HCT116 (cell line): Measurements from ENCODE around the gene ZNF14. TPM values are rescaled to one million over a fixed set of nuclear protein-coding genes. Genes with fewer than 3 reads are reported as not detected.

Experiments used
- ATAC-seq: fragments of 200-7000 bp; cut with Tn5 transposase; 2 replicates; pipeline ENCODE4 v1.9.1; 2020; ENCODE audit warnings: mild to moderate bottlenecking, moderate library complexity
- BruUV-seq: library from RNA; stranded (reverse); fragments of 400-500 nt; replicated peaks from 2 replicates; lab custom pipeline; 2021; lab: Mats Ljungman, UMichigan
- CTCF ChIA-PET: fragments of 300-600 bp; sonication (Branson Sonifier 250); formaldehyde crosslinking; loops from one replicate; lab custom pipeline; 2021; ENCODE audit warnings: antibody characterized with exemption; lab: Charles Lee
- POLR2A ChIA-PET: fragments of 300-600, 350-600 bp; sonication (Branson Sonifier 250); formaldehyde crosslinking; loops from one replicate; lab custom pipeline; 2021; ENCODE audit warnings: antibody characterized with exemption; lab: Charles Lee
- RAD21 ChIA-PET, 2 experiments: fragments of 300-600 bp; sonication (Branson Sonifier 250); formaldehyde crosslinking; loops; one replicate each; lab custom pipeline; 2023; ENCODE audit warnings: low total read pairs in 2 of 2; ENCODE audit not compliant: uncharacterized antibody in 2 of 2, unreplicated experiment in 2 of 2, low non-redundant PET in 1 of 2; lab: Charles Lee
- DNase-seq: peaks from one replicate; pipeline ENCODE4 v3.0.0-alpha.2; 2010; ENCODE audit warnings: low read depth, low spot score
- H2AFZ ChIP-seq: fragments of 200-600 bp; shearing (Covaris generic), sonication (generic); 2 replicates; pipeline ENCODE4 v1.6.1; 2017; ENCODE audit warnings: low read depth, mixed run types, mixed read lengths, antibody characterized with exemption, low read length; ENCODE audit not compliant: poor library complexity, severe bottlenecking
- H3K27ac ChIP-seq: 2 replicates; pipeline ENCODE4 v1.5.1; 2012; ENCODE audit warnings: low read depth, low read length
- H3K27me3 ChIP-seq: fragments of 200-600 bp; sonication (generic); 2 replicates; pipeline ENCODE4 v1.6.1; 2016; ENCODE audit warnings: mixed run types, low read length, mixed read lengths; ENCODE audit not compliant: insufficient read depth
- H3K36me3 ChIP-seq, 2 experiments: fragments of 200-500 bp in 1 of 2; fragments of 200-600 bp in 1 of 2; sonication (Bioruptor generic) in 1 of 2; sonication (generic) in 1 of 2; 2 replicates each; pipeline versions ENCODE4 v1.5.1 to v1.6.1; 2014 to 2016; ENCODE audit warnings: low read length in 2 of 2, inconsistent platforms in 1 of 2, mixed read lengths in 1 of 2, mixed run types in 1 of 2; ENCODE audit not compliant: insufficient read depth in 2 of 2, control insufficient read depth in 1 of 2
- H3K4me1 ChIP-seq, 2 experiments: fragments of 200-600 bp in 1 of 2; sonication (generic) in 1 of 2; 2 replicates each; pipeline versions ENCODE4 v1.5.1 to v1.6.1; 2012 to 2017; ENCODE audit warnings: low read length in 2 of 2, inconsistent platforms in 1 of 2, mild to moderate bottlenecking in 1 of 2, mixed read lengths in 1 of 2, mixed run types in 1 of 2, moderate library complexity in 1 of 2; ENCODE audit not compliant: insufficient read depth in 2 of 2, control insufficient read depth in 1 of 2
- H3K4me2 ChIP-seq: fragments of 200-600 bp; sonication (generic); 2 replicates; pipeline ENCODE4 v1.6.1; 2017; ENCODE audit warnings: mixed run types, low read length, mixed read lengths
- H3K4me3 ChIP-seq, 2 experiments: fragments of 200-600 bp in 1 of 2; sonication (generic) in 1 of 2; replicated peaks in 1 of 2; 2 replicates each; pipeline ENCODE4 v1.5.1; 2011 to 2016; ENCODE audit warnings: low read length in 2 of 2, control low read depth in 1 of 2, low read depth in 1 of 2, mild to moderate bottlenecking in 1 of 2, mixed read lengths in 1 of 2, mixed run types in 1 of 2
- H3K79me2 ChIP-seq: fragments of 200-600 bp; sonication (generic); 2 replicates; pipeline ENCODE4 v1.6.1; 2017; ENCODE audit warnings: mild to moderate bottlenecking, mixed run types, low read length, moderate library complexity, mixed read lengths; ENCODE audit not compliant: insufficient read depth
- H3K9ac ChIP-seq: fragments of 200-600 bp; sonication (generic); 2 replicates; pipeline ENCODE4 v1.6.1; 2016; ENCODE audit warnings: low read length, mixed read lengths
- H3K9me2 ChIP-seq: fragments of 200-600 bp; sonication (generic), shearing (Covaris generic); 2 replicates; pipeline ENCODE4 v1.6.1; 2017; ENCODE audit warnings: mixed run types, mild to moderate bottlenecking, moderate library complexity; ENCODE audit not compliant: insufficient read depth
- H3K9me3 ChIP-seq, 2 experiments: fragments of 200-500 bp in 1 of 2; fragments of 200-600 bp in 1 of 2; sonication (Bioruptor generic) in 1 of 2; sonication (generic) in 1 of 2; 2 replicates each; pipeline ENCODE4 v1.6.1; 2014 to 2017; ENCODE audit warnings: low read length in 2 of 2, mixed read lengths in 2 of 2, inconsistent platforms in 1 of 2, low read depth in 1 of 2, mild to moderate bottlenecking in 1 of 2, mixed run types in 1 of 2, moderate library complexity in 1 of 2; ENCODE audit not compliant: control insufficient read depth in 1 of 2, insufficient read depth in 1 of 2
- H4K20me1 ChIP-seq: fragments of 200-600 bp; sonication (generic), shearing (Covaris generic); 2 replicates; pipeline ENCODE4 v1.6.1; 2017; ENCODE audit warnings: mixed run types, mild to moderate bottlenecking, moderate library complexity; ENCODE audit not compliant: insufficient read depth
- CBX3 ChIP-seq: IDR thresholded peaks from 2 replicates; pipeline ENCODE4 v1.6.1; 2012; ENCODE audit warnings: low read depth
- CEBPB ChIP-seq: IDR thresholded peaks from 2 replicates; pipeline ENCODE4 v1.6.1; 2012; ENCODE audit warnings: low read depth
- CTCF ChIP-seq, 3 experiments: fragments of 200-600 bp in 1 of 3; sonication (generic) in 1 of 3; IDR thresholded peaks in 2 of 3; conservative IDR thresholded peaks in 1 of 3; 2 replicates each; pipeline ENCODE4 v1.5.1; 2012 to 2017; ENCODE audit warnings: low read depth in 2 of 3, low read length in 2 of 3, antibody characterized with exemption in 1 of 3, borderline replicate concordance in 1 of 3, control low read depth in 1 of 3, mild to moderate bottlenecking in 1 of 3, mixed read lengths in 1 of 3, mixed run types in 1 of 3, moderate library complexity in 1 of 3; ENCODE audit not compliant: insufficient read depth in 1 of 3
- EGR1 ChIP-seq: IDR thresholded peaks from 2 replicates; pipeline ENCODE4 v1.6.1; 2012; ENCODE audit warnings: low read depth
- ELF1 ChIP-seq: IDR thresholded peaks from 2 replicates; pipeline ENCODE4 v1.6.1; 2012; ENCODE audit warnings: low read depth, borderline replicate concordance
- EZH2 ChIP-seq: fragments of 200-600 bp; sonication (generic); IDR thresholded peaks from 2 replicates; pipeline ENCODE4 v1.6.1; 2017; ENCODE audit warnings: antibody characterized with exemption, mixed run types
- FOSL1 ChIP-seq: IDR thresholded peaks from 2 replicates; pipeline ENCODE4 v1.6.1; 2012; ENCODE audit warnings: low read depth
- JUND ChIP-seq: IDR thresholded peaks from 2 replicates; pipeline ENCODE4 v1.6.1; 2012
- POLR2A ChIP-seq: IDR thresholded peaks from 2 replicates; pipeline ENCODE4 v1.7.0; 2011; ENCODE audit warnings: borderline replicate concordance; ENCODE audit not compliant: insufficient read depth, insufficient read length; ENCODE audit errors: extremely low read depth
- POLR2AphosphoS5 ChIP-seq: IDR thresholded peaks from 2 replicates; pipeline ENCODE4 v1.6.1; 2011; ENCODE audit warnings: mild to moderate bottlenecking, low read depth, low read length, moderate library complexity
- RAD21 ChIP-seq: IDR thresholded peaks from 2 replicates; pipeline ENCODE4 v1.6.1; 2012; ENCODE audit warnings: low read depth, mild to moderate bottlenecking
- REST ChIP-seq: IDR thresholded peaks from 2 replicates; pipeline ENCODE4 v1.6.1; 2012; ENCODE audit warnings: low read depth
- SIN3A ChIP-seq: IDR thresholded peaks from 2 replicates; pipeline ENCODE4 v1.6.1; 2012; ENCODE audit warnings: low read depth
- SRF ChIP-seq: IDR thresholded peaks from 2 replicates; pipeline ENCODE4 v1.6.1; 2012; ENCODE audit warnings: low read depth
- YY1 ChIP-seq: IDR thresholded peaks from 2 replicates; pipeline ENCODE4 v1.6.1; 2011; ENCODE audit warnings: low read length, low read depth, moderate library complexity, mild to moderate bottlenecking; ENCODE audit not compliant: insufficient replicate concordance; ENCODE audit errors: extremely low read depth
- ZBTB33 ChIP-seq: IDR thresholded peaks from 2 replicates; pipeline ENCODE4 v1.6.1; 2011; ENCODE audit warnings: mild to moderate bottlenecking, low read length, moderate library complexity; ENCODE audit not compliant: insufficient replicate concordance; ENCODE audit errors: extremely low read depth
- ZFX ChIP-seq: fragments of 450-650 bp; IDR thresholded peaks from 2 replicates; pipeline ENCODE4 v1.6.1; 2017
- intact Hi-C: fragments of 100-400 bp; cut with micrococcal nuclease; formaldehyde crosslinking; loops from 2 replicates; pipeline ENCODE4 v1.10.0; 2022
- total RNA-seq: library from RNA; stranded (reverse); gene quantifications from one replicate; pipeline ENCODE4 v1.2.1, GENCODE V29; 2021; ENCODE audit not compliant: unreplicated experiment
- TF ChIP-seq, protein P1 (sequence below): IDR thresholded peaks from 2 replicates; pipeline ENCODE4 v1.6.1; 2012

Gene ZNF14
- total RNA-seq, 1 experiment from 2014 or later = 4.8 TPM

DNA sequence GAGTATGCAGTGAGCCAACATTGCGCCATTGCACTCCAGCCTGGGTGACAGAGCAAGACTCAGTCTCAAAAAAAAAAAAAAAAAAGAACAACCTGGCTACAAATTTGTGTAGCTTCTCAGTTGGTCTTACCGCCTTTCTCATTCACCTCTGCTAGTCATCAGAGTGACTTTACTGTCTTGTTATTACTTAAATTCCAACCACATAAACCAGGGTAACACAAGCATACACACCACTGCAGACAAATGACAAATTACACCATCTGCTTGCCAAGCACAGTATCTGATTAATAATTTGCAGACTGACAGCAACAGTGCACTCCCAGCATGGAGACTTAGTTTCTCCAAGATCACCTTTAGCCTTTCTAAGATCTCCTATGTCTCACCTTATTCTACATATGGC is 11.0 kb downstream of the ZNF14 start:
- no peaks in the 10 kb centered on the region for H3K9me2 ChIP-seq
- H3K36me3 ChIP-seq = no peaks in the 10 kb centered on the region
- no peak overlapping the region for H3K4me3 ChIP-seq
- no peak for TF ChIP-seq SRF
- no peak for TF ChIP-seq REST
- no peak for TF ChIP-seq CEBPB
- TF ChIP-seq SIN3A = no peak
- TF ChIP-seq EZH2 = no peak
- TF ChIP-seq RAD21 = no peak
- no peak for TF ChIP-seq CBX3
- no peak for TF ChIP-seq FOSL1
- TF ChIP-seq YY1 = no peak
- no peak for TF ChIP-seq EGR1
- no peak for TF ChIP-seq ZFX
- no peak for TF ChIP-seq POLR2A
- TF ChIP-seq ZBTB33 = no peak
- TF ChIP-seq POLR2AphosphoS5 = no peak
- TF ChIP-seq ELF1 = no peak
- TF ChIP-seq JUND = no peak
- TF ChIP-seq CTCF (IDR thresholded peaks at IDR 0.05 in 2 of 3, conservative IDR thresholded peaks at IDR 0.05 in 1 of 3; ENCODE audit: borderline replicate concordance in 1 of 3, insufficient read depth in 1 of 3, low read depth in 2 of 3, low read length in 2 of 3) = no peak
- TF ChIP-seq, protein P1, sequence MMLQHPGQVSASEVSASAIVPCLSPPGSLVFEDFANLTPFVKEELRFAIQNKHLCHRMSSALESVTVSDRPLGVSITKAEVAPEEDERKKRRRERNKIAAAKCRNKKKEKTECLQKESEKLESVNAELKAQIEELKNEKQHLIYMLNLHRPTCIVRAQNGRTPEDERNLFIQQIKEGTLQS = no peak
- intact Hi-C loops = no loop called here
- ATAC-seq (no peak), DNase-seq (no peak)
- no peaks in the 10 kb centered on the region for H3K27me3 ChIP-seq
- no peaks in the 10 kb centered on the region for H4K20me1 ChIP-seq
- POLR2A ChIA-PET = no interaction called here
- H3K4me1 ChIP-seq = no peaks in the 10 kb centered on the region
- no peak overlapping the region for H3K27ac ChIP-seq
- RAD21 ChIA-PET = no interaction called here
- H3K4me2 ChIP-seq = no peak overlapping the region
- CTCF ChIA-PET = no interaction called here
- BruUV-seq = no TSS peak
- no peak overlapping the region for H3K9ac ChIP-seq
- peaks cover 24% of the 10 kb centered on the region for H3K79me2 ChIP-seq
- peaks cover 21 to 34% of the 10 kb centered on the region in 2 experiments; a peak in 3 of 4 replicates for H3K9me3 ChIP-seq
- H2AFZ ChIP-seq = no peak overlapping the region
